ENCODE data around the gene DUSP11. TPM values are rescaled to one million over a fixed set of nuclear protein-coding genes. Genes with fewer than 3 reads are reported as not detected.
"Not testable (repeated sequence)": the region's sequence is repeated elsewhere in the genome, so short reads cannot be mapped to it uniquely, and the experiment has no call there.

DUSP11 gene
- total RNA-seq: 30.3 and 30.9 TPM in 2 replicates

- intact Hi-C loops (cut with micrococcal nuclease): loop anchor here (1.0 kb wide), 2 partner anchors 42 to 49 kb away; partner anchors contain the start of genes STAMBP and TPRKB
These were observed at the start of gene DUSP11 for GRCh38 chr2:73779467-73780236. DUSP11 (minus strand) TSS chr2:73780103; CDS start chr2:73779974, 129 bp downstream.

GRCh38 chr2:73828818-73829570 lies 49.1 kb upstream of the DUSP11 start, which contains the start of gene STAMBP:
STAMBP (plus strand) TSS chr2:73828961; CDS start chr2:73830857, 1,896 bp downstream.
- intact Hi-C loops (cut with micrococcal nuclease): loop anchor here (1.0 to 2.0 kb wide), 6 partner anchors 49 to 369 kb away; partner anchors contain the start of genes DGUOK, DUSP11, MOB1A and MTHFD2

GRCh38 chr2:73828389-73828817 lies 48.5 kb upstream of the DUSP11 start:
- intact Hi-C loops (cut with micrococcal nuclease): loop anchor here (1.0 to 2.0 kb wide), 6 partner anchors 48 to 370 kb away; partner anchors contain the start of genes DGUOK, DUSP11, MOB1A and MTHFD2

- intact Hi-C loops (cut with micrococcal nuclease): loop anchor here (1.0 to 2.0 kb wide), 6 partner anchors 48 to 370 kb away; partner anchors contain the start of genes DGUOK, DUSP11, MOB1A and MTHFD2
These were observed 47.9 kb upstream of the DUSP11 start for GRCh38 chr2:73827660-73828388.

- intact Hi-C loops (cut with micrococcal nuclease): no loop called here
These were observed 47.1 kb upstream of the DUSP11 start for GRCh38 chr2:73827018-73827417.

GRCh38 chr2:73825408-73825807 lies 45.5 kb upstream of the DUSP11 start:
- intact Hi-C loops (cut with micrococcal nuclease): no loop called here

DNA sequence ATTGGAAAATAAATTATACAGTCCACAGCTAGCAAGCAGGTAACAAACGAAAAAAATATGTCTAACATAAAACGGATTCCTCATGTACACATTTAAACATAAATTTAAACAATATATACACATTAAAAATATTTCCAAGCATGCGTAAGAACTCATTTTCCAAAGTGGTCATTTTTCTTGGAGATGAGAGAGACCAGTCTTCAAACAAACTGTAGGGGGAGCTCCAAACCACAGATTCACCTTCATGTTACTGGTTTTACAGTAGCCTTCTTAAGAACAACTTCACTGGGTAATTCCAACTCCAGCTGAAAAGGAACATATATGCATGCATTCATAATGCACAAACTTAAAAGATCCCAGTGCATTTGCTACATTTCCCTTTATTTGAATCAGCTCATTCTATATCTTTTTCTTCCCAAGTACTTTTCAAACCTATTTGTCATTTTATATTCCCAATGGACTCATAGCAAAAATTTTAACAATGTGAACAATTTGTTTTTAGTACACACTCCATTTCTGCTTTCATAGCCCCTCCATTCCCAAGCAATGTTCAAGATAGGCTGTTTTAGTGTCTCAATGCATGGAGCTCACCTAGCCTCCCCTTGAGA lies 44.1 kb upstream of the DUSP11 start:
- intact Hi-C loops (cut with micrococcal nuclease): loop anchor here (1.0 kb wide), 1 partner anchor 323 kb away; the partner anchor contains the start of gene BOLA3

DNA sequence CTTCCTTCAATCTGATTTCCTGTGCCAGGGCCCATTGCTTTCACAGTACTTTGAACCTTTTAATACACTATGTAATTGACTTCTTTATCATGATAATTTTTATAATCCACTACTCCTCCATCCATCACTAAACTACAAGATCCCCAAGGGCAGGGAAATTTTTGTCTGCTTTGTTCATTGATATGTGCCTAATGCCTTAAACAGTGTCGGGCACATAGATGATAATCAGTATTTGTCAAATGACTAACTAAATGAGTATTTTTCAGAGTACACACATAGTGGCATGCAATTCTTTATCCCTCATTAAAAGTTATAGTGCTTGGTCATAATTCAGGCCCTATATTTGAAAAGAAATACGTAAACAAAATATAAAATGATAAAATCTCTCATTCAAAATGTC lies 43.5 kb upstream of the DUSP11 start:
- intact Hi-C loops (cut with micrococcal nuclease): no loop called here

DNA sequence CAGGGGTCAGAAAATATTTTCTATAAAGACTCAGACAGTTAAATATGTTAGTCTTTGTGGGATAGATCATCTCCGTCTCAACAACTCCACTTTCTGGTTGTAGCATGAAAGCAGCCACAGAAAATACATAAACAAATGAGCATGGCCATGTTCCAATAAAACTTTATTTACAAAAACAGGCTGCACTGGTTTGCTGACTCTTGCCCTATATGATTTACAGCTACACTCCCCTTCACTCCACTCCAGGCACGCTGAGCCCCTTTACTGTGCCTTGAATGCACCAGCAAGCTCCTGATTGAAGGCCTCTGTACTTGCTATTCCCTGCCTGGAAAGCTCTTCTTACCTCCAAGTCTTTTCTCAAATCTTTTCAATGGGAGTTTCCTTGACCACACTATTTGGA lies 43.1 kb upstream of the DUSP11 start:
- intact Hi-C loops (cut with micrococcal nuclease): no loop called here

DNA sequence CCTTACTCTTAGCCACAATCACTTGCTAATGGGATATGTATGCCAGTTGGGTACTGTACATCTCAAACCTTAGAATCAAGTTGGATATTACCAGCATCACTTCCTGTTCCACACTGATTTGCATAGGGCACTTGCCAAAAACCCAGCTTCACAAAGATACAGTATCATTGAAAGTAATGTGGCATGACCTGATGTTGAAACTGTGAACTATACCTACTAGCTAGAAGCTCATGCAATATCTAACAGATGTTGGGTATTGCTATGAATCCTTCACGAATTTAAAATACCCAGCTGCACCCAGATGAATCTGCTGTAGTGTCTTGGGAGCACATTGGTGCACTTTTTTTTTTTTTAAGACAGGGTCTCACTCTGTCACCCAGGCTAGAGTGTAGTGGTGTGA lies 42.4 kb upstream of the DUSP11 start:
- intact Hi-C loops (cut with micrococcal nuclease): no loop called here

GRCh38 chr2:73821669-73822068 lies 41.8 kb upstream of the DUSP11 start:
- intact Hi-C loops (cut with micrococcal nuclease): no loop called here

DNA sequence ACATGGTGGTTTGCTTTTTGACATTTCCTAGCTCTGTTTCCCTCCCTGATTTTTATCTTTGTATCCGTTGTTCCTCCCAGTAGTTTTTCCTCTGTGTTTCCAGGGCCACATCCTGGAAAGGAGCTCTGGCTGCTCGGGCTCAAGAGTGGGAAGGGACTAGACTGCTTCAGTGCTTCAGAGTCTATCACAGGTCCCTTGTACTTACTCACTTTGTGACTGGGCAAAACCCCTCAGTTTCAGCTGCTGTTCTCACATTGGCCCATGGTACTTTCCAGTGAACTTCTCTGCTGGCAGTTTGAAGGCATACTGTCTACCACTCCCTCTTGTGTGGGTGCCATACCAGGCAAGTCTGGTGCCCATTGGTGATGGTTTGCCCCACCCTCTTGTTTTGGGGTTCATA lies 41.3 kb upstream of the DUSP11 start:
- intact Hi-C loops (cut with micrococcal nuclease): no loop called here

- intact Hi-C loops (cut with micrococcal nuclease): no loop called here
These were observed 38.4 kb upstream of the DUSP11 start for GRCh38 chr2:73818296-73818695.

- intact Hi-C loops (cut with micrococcal nuclease): no loop called here
These were observed 32.7 kb upstream of the DUSP11 start for GRCh38 chr2:73812635-73813034.

- intact Hi-C loops (cut with micrococcal nuclease): no loop called here
These were observed 32.0 kb upstream of the DUSP11 start for GRCh38 chr2:73811878-73812277.

DNA sequence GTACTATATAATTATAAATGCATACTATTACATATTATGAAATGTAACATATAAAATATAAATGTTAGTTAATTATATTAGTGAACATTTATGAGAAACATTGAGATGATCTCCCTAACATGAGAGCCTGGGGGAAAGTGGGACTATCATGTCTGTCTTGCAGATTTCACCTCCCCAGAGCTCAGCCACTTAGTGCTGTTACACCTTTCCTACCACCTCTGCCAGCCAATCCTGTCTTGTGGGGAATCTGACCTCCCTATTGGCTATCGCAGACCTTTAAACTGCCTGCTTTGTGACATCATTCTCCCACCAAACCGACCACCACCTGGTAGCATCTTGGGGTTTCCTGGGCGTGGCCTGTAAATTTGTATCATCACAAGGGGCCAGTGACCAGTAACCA lies 4.0 kb upstream of the DUSP11 start, which contains the start of gene C2orf78:
Gene C2orf78 (plus strand): TSS at position 301 of the 400 bp plus-strand sequence. CDS start 127 bp downstream, outside the sequence.
- intact Hi-C loops (cut with micrococcal nuclease): not testable (repeated sequence)

DNA sequence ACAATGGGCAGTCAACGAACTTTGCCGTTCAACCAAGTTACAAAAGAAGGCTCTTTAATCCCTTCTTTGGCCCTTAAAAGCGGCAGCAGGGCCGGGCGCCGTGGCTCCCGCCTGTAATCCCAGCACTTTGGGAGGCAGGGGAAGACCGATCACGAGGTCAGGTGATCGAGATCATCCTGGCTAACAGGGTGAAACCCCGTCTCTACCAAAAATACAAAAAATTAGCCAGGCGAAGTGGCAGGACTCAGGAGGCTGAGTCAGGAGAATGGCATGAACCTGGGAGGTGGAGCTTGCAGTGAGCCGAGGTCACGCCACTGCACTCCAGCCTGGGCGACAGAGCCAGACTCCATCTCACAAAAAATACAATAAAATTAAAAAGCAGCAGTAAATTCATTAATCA lies 3.5 kb upstream of the DUSP11 start:
- intact Hi-C loops (cut with micrococcal nuclease): not testable (repeated sequence)

DNA sequence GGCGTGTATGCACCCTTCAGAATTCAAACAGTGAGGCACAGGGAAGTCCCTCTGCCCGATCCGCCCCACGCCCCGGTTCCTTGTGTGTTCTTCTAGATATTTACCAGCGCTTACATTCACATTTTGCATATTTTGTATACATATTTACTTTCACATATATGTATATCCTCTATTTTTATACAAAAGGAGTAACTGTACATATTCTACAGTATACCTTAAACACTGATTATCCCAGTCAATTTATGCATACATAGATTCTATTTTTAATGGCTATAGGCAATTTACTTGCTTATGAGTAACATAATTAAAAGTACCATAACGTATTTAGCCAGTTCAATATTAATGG lies 307 bp upstream of the DUSP11 start:
- intact Hi-C loops (cut with micrococcal nuclease): loop anchor here (1.0 kb wide), 2 partner anchors 43 to 48 kb away; partner anchors contain the start of genes STAMBP and TPRKB

GRCh38 chr2:73778867-73779466 lies 936 bp downstream of the DUSP11 start:
- intact Hi-C loops (cut with micrococcal nuclease): not testable (repeated sequence)

- intact Hi-C loops (cut with micrococcal nuclease): no loop called here
These were observed 2.9 kb downstream of the DUSP11 start for GRCh38 chr2:73776869-73777519.
